HEK293 (cell line): ENCODE data around the gene CTAGE8.
"Not testable (repeated sequence)": the region's sequence is repeated elsewhere in the genome, so short reads cannot be mapped to it uniquely, and the experiment has no call there.

Experiments
- HOXA7 ChIP-seq: sonication (generic); formaldehyde crosslinking; IDR thresholded peaks from 2 replicates; pipeline ENCODE4 v1.8.1; 2022; ENCODE audit warnings: missing genetic modification reagents, borderline replicate concordance
- ZFP3 ChIP-seq: fragments of 450-650 bp; formaldehyde crosslinking; IDR thresholded peaks from 2 replicates; pipeline ENCODE4 v1.5.1; 2016; ENCODE audit warnings: low read depth, missing biosample characterization, missing genetic modification characterization
- ZNF132 ChIP-seq: fragments of 450-650 bp; formaldehyde crosslinking; IDR thresholded peaks from 2 replicates; pipeline ENCODE4 v1.5.1; 2017; ENCODE audit warnings: missing biosample characterization, missing genetic modification characterization, borderline replicate concordance
- ZNF24 ChIP-seq: fragments of 450-650 bp; formaldehyde crosslinking; IDR thresholded peaks from 2 replicates; pipeline ENCODE4 v1.5.1; 2016; ENCODE audit warnings: missing biosample characterization, missing genetic modification characterization
- ZNF274 ChIP-seq, 2 experiments: fragments of 200-500 bp in 1 of 2; fragments of 450-650 bp in 1 of 2; sonication (Bioruptor generic) in 1 of 2; formaldehyde crosslinking in 1 of 2; IDR thresholded peaks; 2 replicates each; pipeline versions ENCODE4 v1.5.1 to v1.6.1; 2014 to 2016; ENCODE audit warnings: borderline replicate concordance in 1 of 2, inconsistent platforms in 1 of 2, low read length in 1 of 2, missing biosample characterization in 1 of 2, missing genetic modification characterization in 1 of 2
- ZNF707 ChIP-seq: fragments of 450-650 bp; formaldehyde crosslinking; IDR thresholded peaks from 2 replicates; pipeline ENCODE4 v1.5.1; 2016; ENCODE audit warnings: missing biosample characterization, missing genetic modification characterization
- ZNF791 ChIP-seq: fragments of 450-650 bp; formaldehyde crosslinking; IDR thresholded peaks from 2 replicates; pipeline ENCODE4 v1.5.1; 2016; ENCODE audit warnings: missing biosample characterization, missing genetic modification characterization
- TF ChIP-seq, protein P1 (sequence below): fragments of 450-650 bp; formaldehyde crosslinking; IDR thresholded peaks from 2 replicates; pipeline ENCODE4 v1.5.1; 2016; ENCODE audit warnings: missing biosample characterization, missing genetic modification characterization
- TF ChIP-seq, protein P2 (sequence below): fragments of 450-650 bp; formaldehyde crosslinking; IDR thresholded peaks from 2 replicates; pipeline ENCODE4 v1.5.1; 2016; ENCODE audit warnings: missing biosample characterization, missing genetic modification characterization
- TF ChIP-seq, protein P3 (sequence below): fragments of 450-650 bp; formaldehyde crosslinking; IDR thresholded peaks from 2 replicates; pipeline ENCODE4 v1.5.1; 2016; ENCODE audit warnings: missing biosample characterization, missing genetic modification characterization
- TF ChIP-seq, protein P4 (sequence below): fragments of 450-650 bp; formaldehyde crosslinking; IDR thresholded peaks from 2 replicates; pipeline ENCODE4 v1.5.1; 2016; ENCODE audit warnings: missing biosample characterization, missing genetic modification characterization, low read depth
- TF ChIP-seq, protein P5 (sequence below): fragments of 450-650 bp; formaldehyde crosslinking; IDR thresholded peaks from 2 replicates; pipeline ENCODE4 v1.5.1; 2016; ENCODE audit warnings: missing biosample characterization, missing genetic modification characterization

DNA sequence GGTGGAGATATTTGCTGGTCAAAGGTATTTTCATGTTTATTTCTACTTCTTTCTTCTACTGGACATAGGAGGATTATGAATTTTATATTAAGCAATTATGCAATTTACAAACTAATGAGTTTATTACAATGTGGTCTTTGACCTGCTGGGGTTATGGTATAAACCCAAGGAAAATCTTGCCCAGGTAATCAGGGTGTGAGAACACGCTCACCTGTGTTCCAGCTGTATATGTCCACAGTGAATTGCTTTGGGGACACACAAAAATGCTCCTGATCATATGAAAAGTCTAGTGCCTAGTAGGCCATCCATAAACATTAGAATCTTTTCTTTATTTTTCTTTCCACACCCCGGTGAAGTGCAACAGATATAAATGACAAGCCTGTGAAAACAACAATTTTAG, 29.7 kb downstream of the CTAGE8 start, which contains the start of gene OR2A42:
- TF ChIP-seq, protein P1, sequence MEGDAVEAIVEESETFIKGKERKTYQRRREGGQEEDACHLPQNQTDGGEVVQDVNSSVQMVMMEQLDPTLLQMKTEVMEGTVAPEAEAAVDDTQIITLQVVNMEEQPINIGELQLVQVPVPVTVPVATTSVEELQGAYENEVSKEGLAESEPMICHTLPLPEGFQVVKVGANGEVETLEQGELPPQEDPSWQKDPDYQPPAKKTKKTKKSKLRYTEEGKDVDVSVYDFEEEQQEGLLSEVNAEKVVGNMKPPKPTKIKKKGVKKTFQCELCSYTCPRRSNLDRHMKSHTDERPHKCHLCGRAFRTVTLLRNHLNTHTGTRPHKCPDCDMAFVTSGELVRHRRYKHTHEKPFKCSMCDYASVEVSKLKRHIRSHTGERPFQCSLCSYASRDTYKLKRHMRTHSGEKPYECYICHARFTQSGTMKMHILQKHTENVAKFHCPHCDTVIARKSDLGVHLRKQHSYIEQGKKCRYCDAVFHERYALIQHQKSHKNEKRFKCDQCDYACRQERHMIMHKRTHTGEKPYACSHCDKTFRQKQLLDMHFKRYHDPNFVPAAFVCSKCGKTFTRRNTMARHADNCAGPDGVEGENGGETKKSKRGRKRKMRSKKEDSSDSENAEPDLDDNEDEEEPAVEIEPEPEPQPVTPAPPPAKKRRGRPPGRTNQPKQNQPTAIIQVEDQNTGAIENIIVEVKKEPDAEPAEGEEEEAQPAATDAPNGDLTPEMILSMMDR = not testable (repeated sequence)
- TF ChIP-seq ZNF791; ZFP3 (tag by site-specific recombination); ZNF24 (tag by site-specific recombination); ZNF707 (tag by site-specific recombination); HOXA7 (CRISPR knock-in tag); ZNF274 (IDR thresholded peaks at IDR 0.05; ENCODE audit: low read length); ZNF274 (tag by site-specific recombination; IDR thresholded peaks at IDR 0.05; ENCODE audit: borderline replicate concordance); ZNF132 (tag by site-specific recombination): not testable (repeated sequence)
- TF ChIP-seq, protein P2, sequence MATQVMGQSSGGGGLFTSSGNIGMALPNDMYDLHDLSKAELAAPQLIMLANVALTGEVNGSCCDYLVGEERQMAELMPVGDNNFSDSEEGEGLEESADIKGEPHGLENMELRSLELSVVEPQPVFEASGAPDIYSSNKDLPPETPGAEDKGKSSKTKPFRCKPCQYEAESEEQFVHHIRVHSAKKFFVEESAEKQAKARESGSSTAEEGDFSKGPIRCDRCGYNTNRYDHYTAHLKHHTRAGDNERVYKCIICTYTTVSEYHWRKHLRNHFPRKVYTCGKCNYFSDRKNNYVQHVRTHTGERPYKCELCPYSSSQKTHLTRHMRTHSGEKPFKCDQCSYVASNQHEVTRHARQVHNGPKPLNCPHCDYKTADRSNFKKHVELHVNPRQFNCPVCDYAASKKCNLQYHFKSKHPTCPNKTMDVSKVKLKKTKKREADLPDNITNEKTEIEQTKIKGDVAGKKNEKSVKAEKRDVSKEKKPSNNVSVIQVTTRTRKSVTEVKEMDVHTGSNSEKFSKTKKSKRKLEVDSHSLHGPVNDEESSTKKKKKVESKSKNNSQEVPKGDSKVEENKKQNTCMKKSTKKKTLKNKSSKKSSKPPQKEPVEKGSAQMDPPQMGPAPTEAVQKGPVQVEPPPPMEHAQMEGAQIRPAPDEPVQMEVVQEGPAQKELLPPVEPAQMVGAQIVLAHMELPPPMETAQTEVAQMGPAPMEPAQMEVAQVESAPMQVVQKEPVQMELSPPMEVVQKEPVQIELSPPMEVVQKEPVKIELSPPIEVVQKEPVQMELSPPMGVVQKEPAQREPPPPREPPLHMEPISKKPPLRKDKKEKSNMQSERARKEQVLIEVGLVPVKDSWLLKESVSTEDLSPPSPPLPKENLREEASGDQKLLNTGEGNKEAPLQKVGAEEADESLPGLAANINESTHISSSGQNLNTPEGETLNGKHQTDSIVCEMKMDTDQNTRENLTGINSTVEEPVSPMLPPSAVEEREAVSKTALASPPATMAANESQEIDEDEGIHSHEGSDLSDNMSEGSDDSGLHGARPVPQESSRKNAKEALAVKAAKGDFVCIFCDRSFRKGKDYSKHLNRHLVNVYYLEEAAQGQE (tag by site-specific recombination) = not testable (repeated sequence)
- TF ChIP-seq, protein P3, sequence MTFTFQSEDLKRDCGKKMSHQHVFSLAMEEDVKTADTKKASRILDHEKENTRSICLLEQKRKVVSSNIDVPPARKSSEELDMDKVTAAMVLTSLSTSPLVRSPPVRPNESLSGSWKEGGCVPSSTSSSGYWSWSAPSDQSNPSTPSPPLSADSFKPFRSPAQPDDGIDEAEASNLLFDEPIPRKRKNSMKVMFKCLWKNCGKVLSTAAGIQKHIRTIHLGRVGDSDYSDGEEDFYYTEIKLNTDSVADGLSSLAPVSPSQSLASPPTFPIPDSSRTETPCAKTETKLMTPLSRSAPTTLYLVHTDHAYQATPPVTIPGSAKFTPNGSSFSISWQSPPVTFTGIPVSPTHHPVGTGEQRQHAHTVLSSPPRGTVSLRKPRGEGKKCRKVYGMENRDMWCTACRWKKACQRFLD (tag by site-specific recombination) = not testable (repeated sequence)
- TF ChIP-seq, protein P4, sequence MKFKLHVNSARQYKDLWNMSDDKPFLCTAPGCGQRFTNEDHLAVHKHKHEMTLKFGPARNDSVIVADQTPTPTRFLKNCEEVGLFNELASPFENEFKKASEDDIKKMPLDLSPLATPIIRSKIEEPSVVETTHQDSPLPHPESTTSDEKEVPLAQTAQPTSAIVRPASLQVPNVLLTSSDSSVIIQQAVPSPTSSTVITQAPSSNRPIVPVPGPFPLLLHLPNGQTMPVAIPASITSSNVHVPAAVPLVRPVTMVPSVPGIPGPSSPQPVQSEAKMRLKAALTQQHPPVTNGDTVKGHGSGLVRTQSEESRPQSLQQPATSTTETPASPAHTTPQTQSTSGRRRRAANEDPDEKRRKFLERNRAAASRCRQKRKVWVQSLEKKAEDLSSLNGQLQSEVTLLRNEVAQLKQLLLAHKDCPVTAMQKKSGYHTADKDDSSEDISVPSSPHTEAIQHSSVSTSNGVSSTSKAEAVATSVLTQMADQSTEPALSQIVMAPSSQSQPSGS (tag by site-specific recombination) = not testable (repeated sequence)
- TF ChIP-seq, protein P5, sequence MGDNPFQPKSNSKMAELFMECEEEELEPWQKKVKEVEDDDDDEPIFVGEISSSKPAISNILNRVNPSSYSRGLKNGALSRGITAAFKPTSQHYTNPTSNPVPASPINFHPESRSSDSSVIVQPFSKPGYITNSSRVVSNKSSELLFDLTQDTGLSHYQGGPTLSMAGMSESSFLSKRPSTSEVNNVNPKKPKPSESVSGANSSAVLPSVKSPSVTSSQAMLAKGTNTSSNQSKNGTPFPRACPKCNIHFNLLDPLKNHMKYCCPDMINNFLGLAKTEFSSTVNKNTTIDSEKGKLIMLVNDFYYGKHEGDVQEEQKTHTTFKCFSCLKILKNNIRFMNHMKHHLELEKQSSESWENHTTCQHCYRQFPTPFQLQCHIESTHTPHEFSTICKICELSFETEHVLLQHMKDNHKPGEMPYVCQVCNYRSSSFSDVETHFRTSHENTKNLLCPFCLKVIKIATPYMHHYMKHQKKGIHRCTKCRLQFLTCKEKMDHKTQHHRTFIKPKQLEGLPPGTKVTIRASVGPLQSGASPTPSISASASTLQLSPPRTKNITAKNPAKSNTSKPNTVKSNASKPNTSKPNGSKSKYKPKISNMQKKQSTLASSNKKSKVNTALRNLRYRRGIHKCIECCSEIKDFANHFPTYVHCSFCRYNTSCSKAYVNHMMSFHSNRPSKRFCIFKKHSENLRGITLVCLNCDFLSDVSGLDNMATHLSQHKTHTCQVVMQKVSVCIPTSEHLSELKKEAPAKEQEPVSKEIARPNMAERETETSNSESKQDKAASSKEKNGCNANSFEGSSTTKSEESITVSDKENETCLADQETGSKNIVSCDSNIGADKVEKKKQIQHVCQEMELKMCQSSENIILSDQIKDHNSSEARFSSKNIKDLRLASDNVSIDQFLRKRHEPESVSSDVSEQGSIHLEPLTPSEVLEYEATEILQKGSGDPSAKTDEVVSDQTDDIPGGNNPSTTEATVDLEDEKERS = not testable (repeated sequence)
